ENCODE measurements around the gene PTPRT.

The PTPRT gene

DNA sequence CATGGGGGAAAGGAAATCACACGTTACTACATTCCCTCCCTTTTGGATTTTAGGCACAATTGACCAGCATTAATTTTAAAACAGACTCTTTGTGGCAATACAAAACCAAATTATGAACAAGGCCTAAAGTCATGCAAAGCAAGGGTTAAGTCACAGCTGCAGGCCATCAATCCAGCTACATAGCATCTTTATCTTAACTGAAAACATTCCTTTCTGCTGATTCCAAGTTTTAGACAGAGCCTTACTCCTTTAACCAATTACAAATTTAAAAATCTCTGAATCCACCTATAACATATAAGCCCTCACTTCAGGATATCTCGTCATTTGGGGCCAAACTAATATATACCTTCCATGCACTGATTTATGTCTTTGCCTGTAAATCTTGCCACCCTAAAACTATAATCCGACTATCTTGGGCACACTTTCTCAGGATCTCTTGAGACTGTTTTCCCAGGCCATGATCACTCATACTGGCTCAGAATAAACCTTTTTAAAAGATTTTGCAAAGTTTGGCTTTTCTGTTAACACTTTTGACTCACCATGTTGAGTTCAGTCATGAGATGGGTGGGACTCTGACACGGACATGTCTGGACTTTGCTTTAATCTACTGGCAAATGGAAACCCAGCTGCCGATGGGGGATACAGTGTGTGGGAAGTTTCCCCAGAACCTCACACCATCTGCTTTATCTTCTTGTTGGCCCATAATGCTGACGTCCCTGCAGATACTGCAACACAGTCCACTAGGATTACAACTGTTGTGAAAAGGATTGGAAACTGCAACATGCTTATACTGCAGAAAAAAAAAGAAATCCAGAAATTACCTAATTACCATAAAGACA is 757.0 kb downstream of the PTPRT start:
- DNase-seq, result no peak

DNA sequence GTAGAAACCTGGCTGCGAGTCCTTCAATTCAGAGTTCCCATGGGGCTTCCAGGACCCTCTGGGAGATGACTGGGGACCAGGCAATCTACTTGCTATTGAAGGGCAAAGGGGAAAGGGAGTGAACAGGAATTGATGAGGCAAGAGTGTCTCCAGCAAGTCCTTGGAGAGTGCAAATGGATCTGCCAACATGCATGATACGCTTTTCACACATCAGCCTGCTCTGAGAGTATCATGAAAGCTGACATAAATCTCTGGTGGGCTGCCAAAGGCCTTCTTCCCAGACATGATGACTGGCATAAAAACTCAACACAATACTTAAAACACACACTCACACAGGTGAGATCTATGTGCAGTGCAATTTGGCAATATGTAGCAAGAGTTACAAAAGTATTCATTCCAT is 759.1 kb downstream of the PTPRT start:
- no peak for DNase-seq

- DNase-seq, result no peak
Measured at GRCh38 chr20:42429761-42430458, 759.8 kb downstream of the PTPRT start.

DNA sequence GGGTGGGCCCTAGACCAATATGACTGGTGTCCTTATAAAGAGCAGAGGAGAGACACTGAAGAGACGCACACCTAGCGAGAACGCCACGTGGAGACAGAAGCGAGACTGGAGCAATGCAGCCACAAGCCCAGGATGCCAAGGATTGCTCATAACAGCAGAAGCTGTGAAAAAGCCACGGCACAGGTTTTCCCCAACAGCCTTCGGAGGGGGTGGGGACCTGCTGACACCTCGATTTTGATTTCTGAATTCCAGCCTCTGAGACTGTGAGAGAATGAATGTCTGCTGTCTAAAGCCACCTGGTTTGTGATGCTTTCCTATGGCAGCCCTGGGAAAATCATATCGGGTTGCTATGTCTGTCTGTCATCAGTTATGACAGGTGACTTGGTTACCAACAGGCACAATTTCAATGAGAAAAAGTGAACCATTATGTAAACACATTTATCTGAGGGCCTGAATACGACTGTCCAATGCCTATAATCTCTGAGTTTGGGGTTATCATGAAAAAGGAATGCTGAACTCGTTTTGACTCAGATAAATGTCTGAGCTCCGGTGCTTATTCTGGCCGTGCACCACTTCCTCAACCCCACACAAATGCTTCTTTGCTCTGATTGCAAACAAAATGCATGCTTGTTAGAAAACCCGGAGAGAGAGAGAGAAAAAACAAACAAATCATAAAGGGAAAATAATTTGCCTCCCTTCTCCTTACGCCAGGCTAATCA is 769.7 kb downstream of the PTPRT start:
- DNase-seq, result no peak

DNA sequence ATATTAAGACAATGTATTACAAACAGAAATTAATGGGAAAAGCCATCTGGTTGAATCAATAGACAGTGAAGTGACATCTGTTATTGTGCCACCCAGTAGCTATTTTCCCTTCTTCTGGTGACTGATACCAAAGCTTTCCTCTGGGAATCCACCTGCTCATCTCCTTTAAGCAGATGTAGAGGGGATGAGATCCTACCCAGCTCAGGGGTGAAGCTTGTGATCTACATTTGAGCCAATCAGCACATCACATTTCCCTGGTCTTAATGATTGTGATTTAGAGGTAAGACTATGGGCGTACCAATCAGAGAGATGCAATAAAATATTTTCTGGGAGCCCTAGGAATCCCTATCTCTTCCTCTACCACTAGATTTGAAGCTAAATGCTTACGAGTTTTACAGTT is 782.9 kb downstream of the PTPRT start:
- no peak for DNase-seq

DNA sequence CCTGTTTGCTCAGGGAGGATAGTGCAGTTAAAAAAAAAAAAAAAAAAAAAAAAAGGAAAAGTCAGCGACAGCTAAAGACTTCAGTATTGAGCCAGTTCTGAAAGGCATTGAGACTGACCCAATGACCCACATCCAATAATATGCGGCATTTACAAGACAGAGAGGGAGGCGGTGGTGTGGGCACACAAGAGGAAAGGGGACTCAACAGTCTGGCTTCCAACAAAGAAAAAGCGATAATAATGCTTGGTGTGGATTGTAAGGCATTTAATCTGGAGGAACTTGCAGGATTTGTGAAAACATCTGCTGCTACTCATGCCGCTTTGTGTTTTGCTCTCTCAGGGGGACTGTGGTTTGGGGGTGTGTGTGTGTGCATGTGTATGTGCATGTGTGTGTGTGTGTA is 787.3 kb downstream of the PTPRT start:
- no peak for DNase-seq

DNA sequence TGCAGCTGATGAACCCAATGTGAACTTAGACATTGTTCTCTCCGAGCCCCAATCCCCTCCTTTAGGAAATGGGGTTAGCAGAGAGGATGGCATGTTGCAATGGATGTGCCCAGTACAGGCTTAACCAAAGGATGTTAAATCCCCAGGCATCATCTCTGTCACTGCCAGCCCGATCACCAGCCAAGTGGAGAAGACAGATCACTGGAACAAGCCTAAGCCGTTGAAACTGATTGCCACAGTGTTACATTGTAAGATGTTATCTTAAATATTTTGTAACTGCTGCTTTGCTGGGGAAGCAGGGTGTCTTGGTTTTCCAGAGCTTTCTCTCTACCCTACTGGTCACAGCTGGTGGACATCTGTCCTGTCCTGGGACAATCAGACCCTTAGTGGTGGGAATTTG is 788.1 kb downstream of the PTPRT start:
- no peak for DNase-seq

- DNase-seq, result no peak
Measured at GRCh38 chr20:42399802-42400201, 789.9 kb downstream of the PTPRT start.

- DNase-seq, result no peak
Measured at GRCh38 chr20:42392442-42392841, 797.3 kb downstream of the PTPRT start.

GRCh38 chr20:42391807-42392206 is 797.9 kb downstream of the PTPRT start:
- no peak for DNase-seq

GRCh38 chr20:42380287-42380686 is 809.4 kb downstream of the PTPRT start:
- DNase-seq, result no peak

DNA sequence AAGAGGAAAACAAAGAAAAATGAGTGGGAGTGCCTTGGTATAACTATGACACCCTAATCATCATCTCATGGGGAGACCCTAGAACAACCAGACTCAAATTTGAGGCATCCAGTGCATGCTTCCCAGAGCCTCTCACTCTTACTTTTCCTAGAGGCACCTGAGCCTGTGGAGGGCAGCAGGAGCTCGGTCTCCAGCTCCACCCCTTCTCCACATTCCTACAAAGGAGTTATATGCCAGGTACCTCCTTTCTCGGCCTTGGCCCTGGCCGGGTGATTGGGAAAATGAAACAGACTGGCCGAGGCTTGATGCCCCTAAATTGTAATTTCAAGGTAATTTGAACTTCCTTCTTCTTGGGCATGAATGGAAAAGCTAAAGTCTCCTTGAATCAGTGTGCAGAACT is 810.3 kb downstream of the PTPRT start:
- DNase-seq, result no peak

DNA sequence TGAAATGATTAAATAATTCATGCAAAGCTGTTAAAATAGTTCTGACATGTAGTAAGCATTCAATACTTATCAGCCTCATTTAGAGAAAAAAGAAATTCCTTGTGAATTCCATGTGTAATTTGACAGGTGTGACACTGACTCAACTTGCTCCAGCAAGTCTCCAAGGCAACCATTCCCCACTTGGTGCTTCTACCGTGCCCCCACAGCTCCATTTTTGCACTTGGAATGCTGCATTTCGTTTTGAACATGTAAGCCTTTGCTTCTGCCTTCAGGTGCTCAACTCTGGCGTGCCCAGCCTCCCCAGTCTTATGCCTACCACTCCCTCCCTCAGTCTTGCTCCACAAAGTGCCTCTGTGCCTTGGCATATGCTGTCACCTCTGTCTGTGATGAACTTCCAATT is 810.9 kb downstream of the PTPRT start:
- no peak for DNase-seq

- DNase-seq, result no peak
Measured at GRCh38 chr20:42376131-42376530, 813.6 kb downstream of the PTPRT start.

DNA sequence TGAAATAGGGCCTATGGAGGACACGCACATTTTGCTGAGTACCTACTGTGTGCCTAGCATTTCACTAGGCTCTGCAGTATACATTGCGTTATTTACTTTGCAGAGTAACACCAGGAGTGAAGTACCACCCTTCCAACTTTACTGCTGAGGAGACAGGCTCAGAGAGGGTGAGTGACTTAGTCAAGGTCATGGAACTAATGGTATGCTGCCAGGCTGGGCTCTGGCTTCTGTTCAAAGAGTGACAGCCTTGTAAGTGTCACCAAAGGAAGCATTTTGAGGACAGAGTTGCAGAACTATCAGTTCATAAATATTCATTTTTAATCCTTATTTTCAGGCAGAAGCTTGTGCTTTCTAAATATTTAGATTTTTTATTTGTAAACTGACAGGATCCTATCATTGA is 816.7 kb downstream of the PTPRT start:
- no peak for DNase-seq

DNA sequence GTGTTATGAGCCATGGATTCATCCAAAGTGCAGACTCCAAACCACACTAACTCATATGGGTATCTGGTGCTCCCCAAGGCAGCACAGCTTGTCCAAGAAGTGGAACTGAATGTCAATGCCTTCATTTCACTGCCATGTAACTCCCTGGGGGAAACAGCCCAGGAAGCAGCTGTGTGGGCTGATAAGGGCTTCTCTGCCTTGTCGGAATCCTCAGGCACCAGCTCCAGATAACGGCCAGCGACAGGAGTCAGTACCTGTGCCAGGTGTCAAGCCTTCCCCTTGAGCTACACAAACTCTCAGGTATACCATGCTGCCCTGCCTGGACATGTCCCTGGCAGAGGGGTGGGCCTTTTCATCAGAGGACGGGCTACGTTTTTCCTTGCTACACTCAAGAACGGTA is 819.6 kb downstream of the PTPRT start:
- no peak for DNase-seq

- DNase-seq, result no peak
Measured at GRCh38 chr20:42368910-42369309, 820.8 kb downstream of the PTPRT start.

- DNase-seq, result no peak
Measured at GRCh38 chr20:42366626-42367025, 823.1 kb downstream of the PTPRT start.

DNA sequence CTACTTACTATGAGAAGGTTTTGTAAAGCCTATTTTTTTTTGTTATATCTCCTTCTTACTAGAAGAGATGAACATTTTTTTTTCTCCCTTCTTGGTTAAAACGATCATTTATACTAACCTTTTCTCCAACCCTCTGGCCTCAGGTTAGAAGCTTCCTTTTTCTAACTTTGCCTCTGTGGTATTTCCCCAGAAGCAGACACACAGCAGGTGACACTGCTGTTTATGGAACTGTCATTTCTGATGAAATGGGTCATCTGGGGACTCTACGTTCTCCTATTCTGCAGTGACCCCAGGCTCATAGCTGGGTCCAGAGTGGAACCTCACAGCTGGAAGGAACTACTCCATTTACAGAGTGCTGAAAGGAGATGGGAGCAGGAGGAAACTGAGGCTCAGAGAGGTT is 825.3 kb downstream of the PTPRT start:
- no peak for DNase-seq

- DNase-seq, result no peak
Measured at GRCh38 chr20:42361402-42361970, 828.2 kb downstream of the PTPRT start.

- no peak for DNase-seq
Measured at GRCh38 chr20:42360621-42361020, 829.1 kb downstream of the PTPRT start.

DNA sequence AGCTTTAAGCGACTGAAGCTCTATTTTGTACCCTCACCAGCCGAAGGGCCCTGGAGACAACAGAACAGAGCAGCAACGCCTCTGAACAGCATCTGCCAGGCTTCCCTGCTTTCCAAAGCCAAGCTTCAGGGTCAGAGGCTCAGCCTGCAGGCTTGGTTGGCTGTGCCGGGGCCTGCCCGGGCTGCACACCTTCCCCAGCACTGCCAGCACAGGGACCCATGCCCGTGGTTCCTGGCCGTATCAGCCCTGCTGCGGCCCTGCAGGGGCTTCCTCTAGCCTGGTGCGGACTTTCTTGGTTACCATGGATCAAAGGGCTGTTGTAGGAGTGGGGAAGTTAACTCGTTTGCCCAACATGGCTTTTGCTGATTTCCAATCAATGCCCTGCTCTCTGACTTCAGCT is 830.1 kb downstream of the PTPRT start:
- no peak for DNase-seq

GRCh38 chr20:42352096-42352495 is 837.6 kb downstream of the PTPRT start:
- no peak for DNase-seq

GRCh38 chr20:42350521-42350920 is 839.2 kb downstream of the PTPRT start:
- DNase-seq, result no peak
